Activated T-cell treated with anti-CD3 and anti-CD28 coated beads, Interleukin-2, amount 50 U/mL, for 72 hours (primary cell): ENCODE data around the gene KMT2B. TPM values are rescaled to one million over a fixed set of nuclear protein-coding genes. Genes with fewer than 3 reads are reported as not detected.

ENCODE experiments used
- ATAC-seq, 2 donors: fragments of 150-1000 bp; cut with Tn5 transposase; replicated peaks in 1 of 2; 2 replicates each; pipeline ENCODE4 v1.10.0; 2021; ENCODE audit warnings: moderate library complexity in 2 of 2, mild to moderate bottlenecking in 1 of 2
- DNase-seq, 2 donors: peaks; one replicate each; pipeline ENCODE4 v3.0.0; 2021 to 2022; ENCODE audit warnings: mixed read lengths in 1 of 2
- H3K27ac Mint-ChIP-seq: one replicate; pipeline ENCODE4 v1.8.0; 2022; ENCODE audit warnings: mild to moderate bottlenecking, moderate library complexity, mixed read lengths
- H3K27me3 Mint-ChIP-seq: one replicate; pipeline ENCODE4 v1.8.0; 2022; ENCODE audit warnings: low read depth, mixed read lengths
- H3K36me3 Mint-ChIP-seq, 2 donors: one replicate each; pipeline ENCODE4 v1.8.0; 2022; ENCODE audit warnings: mixed read lengths in 2 of 2, mild to moderate bottlenecking in 1 of 2; ENCODE audit not compliant: insufficient read depth in 2 of 2
- H3K4me1 Mint-ChIP-seq: one replicate; pipeline ENCODE4 v1.8.0; 2022; ENCODE audit warnings: low read depth, mixed read lengths
- H3K4me3 Mint-ChIP-seq, 2 donors: one replicate each; pipeline ENCODE4 v1.8.0; 2022; ENCODE audit warnings: mild to moderate bottlenecking in 2 of 2, mixed read lengths in 2 of 2, moderate library complexity in 2 of 2
- H3K9me3 Mint-ChIP-seq, 2 donors: one replicate each; pipeline ENCODE4 v1.8.0; 2022; ENCODE audit warnings: mixed read lengths in 2 of 2
- total RNA-seq, 2 donors: library from RNA; stranded (reverse); gene quantifications; one replicate each; pipeline ENCODE4 v1.2.3, GENCODE V29; 2022

KMT2B gene
- total RNA-seq, 2 donors from 2014 or later: 63.0 to 71.5 TPM

- Mint-ChIP-seq H3K36me3 (peaks cover 0 to 7% of the 10 kb centered on the region in 2 donors), H3K4me1 (peaks cover 41% of the 10 kb centered on the region), H3K9me3 (no peaks in the 10 kb centered on the region), H3K4me3 (peak overlapping the region; percentile 33 to 58), H3K27me3 (peaks cover 6% of the 10 kb centered on the region), H3K27ac (no peak overlapping the region)
- no peak for ATAC-seq
- DNase-seq: no peak
These were observed 37.3 kb downstream of the KMT2B start for GRCh38 chr19:35755131-35755549.

- Mint-ChIP-seq H3K9me3 (no peaks in the 10 kb centered on the region), H3K27me3 (peaks cover 6% of the 10 kb centered on the region), H3K27ac (no peak overlapping the region), H3K36me3 (peaks cover 0 to 9% of the 10 kb centered on the region in 2 donors), H3K4me1 (peaks cover 41% of the 10 kb centered on the region), H3K4me3 (peak overlapping the region; percentile 54 to 82)
- ATAC-seq: peak in 1 of 2 donors; percentile 13
- peak; percentile 66 to 70 for DNase-seq
These were observed 38.0 kb downstream of the KMT2B start for GRCh38 chr19:35755550-35756376.

GRCh38 chr19:35756377-35757230, 38.8 kb downstream of the KMT2B start, which contains the start of gene HSPB6:
HSPB6 (minus strand) TSS chr19:35757029; CDS start chr19:35757008, 21 bp downstream.
- DNase-seq (no peak), ATAC-seq (no peak)
- Mint-ChIP-seq H3K4me3 (peak within 1 kb of the TSS; percentile 82 to 88), H3K27me3 (peaks cover 6% of the 10 kb centered on the region), H3K9me3 (no peaks in the 10 kb centered on the region), H3K36me3 (peaks cover 0 to 9% of the 10 kb centered on the region in 2 donors), H3K4me1 (peaks cover 41% of the 10 kb centered on the region), H3K27ac (peak within 1 kb of the TSS; percentile 84)

- peak; percentile 47 to 62 for DNase-seq
- Mint-ChIP-seq H3K4me3 (peak overlapping the region; percentile 82 to 88), H3K27me3 (peaks cover 6% of the 10 kb centered on the region), H3K36me3 (peaks cover 3 to 16% of the 10 kb centered on the region in 2 donors), H3K27ac (peak overlapping the region; percentile 75), H3K9me3 (no peaks in the 10 kb centered on the region), H3K4me1 (peaks cover 41% of the 10 kb centered on the region)
- ATAC-seq: peak; percentile 22
These were observed 39.5 kb downstream of the KMT2B start for GRCh38 chr19:35757231-35757748.

- Mint-ChIP-seq H3K36me3 (peaks cover 3 to 17% of the 10 kb centered on the region in 2 donors), H3K4me3 (peak within 1 kb of the TSS; percentile 82 to 88), H3K4me1 (peaks cover 41% of the 10 kb centered on the region), H3K9me3 (no peaks in the 10 kb centered on the region), H3K27ac (peak within 1 kb of the TSS; percentile 84), H3K27me3 (peaks cover 6% of the 10 kb centered on the region)
- peak; percentile 99 for DNase-seq
- ATAC-seq: peak; percentile 97
These were observed 40.2 kb downstream of the KMT2B start, which contains the start of gene PROSER3 for GRCh38 chr19:35757749-35758608. PROSER3 (plus strand) TSS chr19:35758176; CDS start chr19:35758216, 40 bp downstream.

- ATAC-seq (no peak), DNase-seq (no peak)
- peaks cover 3 to 17% of the 10 kb centered on the region in 2 donors for H3K36me3 Mint-ChIP-seq
- peaks cover 41% of the 10 kb centered on the region for H3K4me1 Mint-ChIP-seq
- H3K4me3 Mint-ChIP-seq: peak overlapping the region; percentile 23 to 82
- H3K9me3 Mint-ChIP-seq: no peaks in the 10 kb centered on the region
- peaks cover 6% of the 10 kb centered on the region for H3K27me3 Mint-ChIP-seq
- H3K27ac Mint-ChIP-seq: no peak overlapping the region
These were observed 41.9 kb downstream of the KMT2B start for GRCh38 chr19:35759697-35760096.

- no peak for ATAC-seq
- peaks cover 34% of the 10 kb centered on the region for H3K4me1 Mint-ChIP-seq
- H3K9me3 Mint-ChIP-seq: no peaks in the 10 kb centered on the region
- H3K4me3 Mint-ChIP-seq: no peak overlapping the region
- no peak overlapping the region for H3K27ac Mint-ChIP-seq
- H3K36me3 Mint-ChIP-seq: peaks cover 3 to 20% of the 10 kb centered on the region in 2 donors
- peaks cover 6% of the 10 kb centered on the region for H3K27me3 Mint-ChIP-seq
- DNase-seq: no peak
These were observed 43.0 kb downstream of the KMT2B start for GRCh38 chr19:35760711-35761349.

GRCh38 chr19:35764432-35765315, 46.9 kb downstream of the KMT2B start:
- Mint-ChIP-seq H3K36me3 (peaks cover 7 to 23% of the 10 kb centered on the region in 2 donors), H3K27me3 (no peaks in the 10 kb centered on the region), H3K4me3 (no peak overlapping the region), H3K27ac (no peak overlapping the region), H3K4me1 (peaks cover 8% of the 10 kb centered on the region), H3K9me3 (no peaks in the 10 kb centered on the region)
- no peak for ATAC-seq
- no peak for DNase-seq

GRCh38 chr19:35766571-35767104, 48.8 kb downstream of the KMT2B start:
- no peak for DNase-seq

GRCh38 chr19:35767288-35768081, 49.7 kb downstream of the KMT2B start:
- no peak overlapping the region for H3K27ac Mint-ChIP-seq
- H3K9me3 Mint-ChIP-seq: no peaks in the 10 kb centered on the region
- H3K27me3 Mint-ChIP-seq: no peaks in the 10 kb centered on the region
- no peaks in the 10 kb centered on the region for H3K4me1 Mint-ChIP-seq
- no peak for DNase-seq
- peaks cover 4 to 11% of the 10 kb centered on the region in 2 donors for H3K36me3 Mint-ChIP-seq
- ATAC-seq: no peak
- H3K4me3 Mint-ChIP-seq: no peak overlapping the region

More at GRCh38 chr19:35766571-35767104, 48.8 kb downstream of the KMT2B start:
- ATAC-seq: no peak
- Mint-ChIP-seq H3K27ac (no peak overlapping the region), H3K4me3 (no peak overlapping the region), H3K4me1 (no peaks in the 10 kb centered on the region), H3K9me3 (no peaks in the 10 kb centered on the region), H3K27me3 (no peaks in the 10 kb centered on the region), H3K36me3 (peaks cover 7 to 18% of the 10 kb centered on the region in 2 donors)
